Upper lobe of left lung (tissue), 4 donors: ENCODE results near the gene PSAPL1.

Source experiments
- EP300 ChIP-seq, 4 donors: sonication (generic); formaldehyde crosslinking; IDR thresholded peaks; one replicate each; pipeline ENCODE4 v1.5.1; 2017; ENCODE audit warnings: antibody characterized with exemption in 4 of 4, control low read depth in 2 of 4
- TF ChIP-seq, protein P1 (sequence below), 6 experiments: fragments of 450-650 bp in 4 of 6; fragments of 200-600 bp in 2 of 6; sonication (generic) in 2 of 6; IDR thresholded peaks; one replicate each; pipeline ENCODE4 v1.5.1; 2016 to 2019; ENCODE audit warnings: antibody characterized with exemption in 6 of 6

DNA sequence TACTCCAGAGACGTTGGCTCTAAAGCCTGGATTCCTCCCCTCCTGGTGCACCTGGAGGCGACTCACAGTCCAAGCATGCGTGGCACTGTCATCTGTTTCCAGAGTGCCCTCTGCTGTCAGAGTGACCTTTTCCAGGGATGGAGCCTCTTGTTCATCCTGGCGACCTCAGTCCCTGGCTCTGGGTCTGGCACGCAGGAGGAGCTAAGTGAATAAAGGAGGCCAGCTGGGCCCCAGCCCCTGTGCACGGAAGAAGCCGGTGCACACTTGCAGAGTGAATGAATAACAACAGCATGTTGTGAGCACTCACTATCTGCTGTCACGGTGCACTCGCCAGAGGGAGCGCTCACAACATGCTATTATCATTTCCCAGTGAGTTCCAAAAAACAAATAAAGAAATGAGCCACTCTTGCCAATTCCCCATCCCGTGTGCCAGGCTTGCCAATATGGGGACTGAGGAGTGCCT is 27.8 kb upstream of the PSAPL1 start:
- TF ChIP-seq, protein P1, sequence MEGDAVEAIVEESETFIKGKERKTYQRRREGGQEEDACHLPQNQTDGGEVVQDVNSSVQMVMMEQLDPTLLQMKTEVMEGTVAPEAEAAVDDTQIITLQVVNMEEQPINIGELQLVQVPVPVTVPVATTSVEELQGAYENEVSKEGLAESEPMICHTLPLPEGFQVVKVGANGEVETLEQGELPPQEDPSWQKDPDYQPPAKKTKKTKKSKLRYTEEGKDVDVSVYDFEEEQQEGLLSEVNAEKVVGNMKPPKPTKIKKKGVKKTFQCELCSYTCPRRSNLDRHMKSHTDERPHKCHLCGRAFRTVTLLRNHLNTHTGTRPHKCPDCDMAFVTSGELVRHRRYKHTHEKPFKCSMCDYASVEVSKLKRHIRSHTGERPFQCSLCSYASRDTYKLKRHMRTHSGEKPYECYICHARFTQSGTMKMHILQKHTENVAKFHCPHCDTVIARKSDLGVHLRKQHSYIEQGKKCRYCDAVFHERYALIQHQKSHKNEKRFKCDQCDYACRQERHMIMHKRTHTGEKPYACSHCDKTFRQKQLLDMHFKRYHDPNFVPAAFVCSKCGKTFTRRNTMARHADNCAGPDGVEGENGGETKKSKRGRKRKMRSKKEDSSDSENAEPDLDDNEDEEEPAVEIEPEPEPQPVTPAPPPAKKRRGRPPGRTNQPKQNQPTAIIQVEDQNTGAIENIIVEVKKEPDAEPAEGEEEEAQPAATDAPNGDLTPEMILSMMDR (IDR thresholded peaks at IDR 0.05): peak in 1 of 6 experiments; percentile 14
- TF ChIP-seq EP300 (IDR thresholded peaks at IDR 0.05): no peak
